Natural killer cell (primary cell): ENCODE data around the gene TDRD6. TPM values are rescaled to one million over a fixed set of nuclear protein-coding genes. Genes with fewer than 3 reads are reported as not detected.

ENCODE experiments used
- ATAC-seq, 3 donors: fragments of 150-1000 bp in 2 of 3; fragments of 200-7000 bp in 1 of 3; cut with Tn5 transposase; 1 replicate in 1 of 3; 2 replicates in 2 of 3; pipeline ENCODE4 v1.10.0; 2021; ENCODE audit warnings: mild to moderate bottlenecking in 2 of 3, moderate library complexity in 2 of 3
- DNase-seq, 2 donors: peaks; one replicate each; pipeline versions ENCODE4 v3.0.0 to v3.0.0-alpha.2; 2013 to 2021; ENCODE audit warnings: mixed read lengths in 1 of 2
- H3K27ac ChIP-seq: one replicate; pipeline ENCODE4 v1.5.1; 2013; ENCODE audit warnings: mild to moderate bottlenecking, low read length
- H3K27me3 ChIP-seq: one replicate; pipeline ENCODE4 v1.6.1; 2013; ENCODE audit warnings: low read length; ENCODE audit not compliant: control insufficient read depth, insufficient read depth
- H3K36me3 ChIP-seq: one replicate; pipeline ENCODE4 v1.6.1; 2013; ENCODE audit warnings: low read length; ENCODE audit not compliant: control insufficient read depth, insufficient read depth
- H3K4me1 ChIP-seq: one replicate; pipeline ENCODE4 v1.6.1; 2013; ENCODE audit warnings: low read length; ENCODE audit not compliant: control insufficient read depth, insufficient read depth
- H3K4me3 ChIP-seq: one replicate; pipeline ENCODE4 v1.5.1; 2013; ENCODE audit warnings: low read length
- H3K9me3 ChIP-seq: one replicate; pipeline ENCODE4 v1.6.1; 2013; ENCODE audit warnings: low read length; ENCODE audit not compliant: control insufficient read depth, insufficient read depth
- H3K27ac Mint-ChIP-seq, 2 donors: one replicate each; pipeline ENCODE4 v1.8.0; 2022; ENCODE audit warnings: mild to moderate bottlenecking in 2 of 2, mixed read lengths in 2 of 2, moderate library complexity in 1 of 2
- H3K27me3 Mint-ChIP-seq, 2 donors: one replicate each; pipeline ENCODE4 v1.8.0; 2022; ENCODE audit warnings: low read depth in 2 of 2, mixed read lengths in 2 of 2
- H3K36me3 Mint-ChIP-seq: one replicate; pipeline ENCODE4 v1.8.0; 2022; ENCODE audit warnings: mixed read lengths
- H3K4me1 Mint-ChIP-seq, 2 donors: one replicate each; pipeline ENCODE4 v1.8.0; 2022; ENCODE audit warnings: mixed read lengths in 2 of 2
- H3K4me3 Mint-ChIP-seq: one replicate; pipeline ENCODE4 v1.8.0; 2022; ENCODE audit warnings: mild to moderate bottlenecking, moderate library complexity, mixed read lengths
- H3K9me3 Mint-ChIP-seq, 2 donors: one replicate each; pipeline ENCODE4 v1.8.0; 2022; ENCODE audit warnings: mixed read lengths in 2 of 2
- WGBS: methylation state at CpG from one replicate; pipeline ENCODE4 v1.1.7; 2013; ENCODE audit warnings: missing lambda C conversion rate; ENCODE audit not compliant: insufficient coverage; 5-methylcytosine and 5-hydroxymethylcytosine counted together
- intact Hi-C: fragments of 100-400 bp; cut with micrococcal nuclease; formaldehyde crosslinking; loops from one replicate; pipeline ENCODE4 v1.14.2; 2022
- total RNA-seq, 4 donors: library from RNA; stranded (reverse); fragments of 120-200 nt in 1 of 4; gene quantifications; one replicate each; pipeline versions ENCODE4 v1.2.3 to v1.2.4, GENCODE V29; 2013 to 2022
- TF ChIP-seq, protein P1 (sequence below): fragments of 200-600 bp; IDR thresholded peaks from one replicate; pipeline ENCODE4 v1.8.0; 2022; ENCODE audit warnings: antibody characterized with exemption

TDRD6 gene
- total RNA-seq, 3 donors from 2014 or later (not counting 1 experiment from before 2014, with no cell fraction given): not detected

GRCh38 chr6:46690141-46690755, 2.6 kb downstream of the TDRD6 start:
- ATAC-seq (no peak), DNase-seq (no peak)
- Histone ChIP-seq H3K4me1 (no peaks in the 10 kb centered on the region), H3K27ac (no peak overlapping the region), H3K9me3 (no peaks in the 10 kb centered on the region), H3K4me3 (no peak overlapping the region), H3K36me3 (no peaks in the 10 kb centered on the region), H3K27me3 (no peaks in the 10 kb centered on the region)
- TF ChIP-seq, protein P1, sequence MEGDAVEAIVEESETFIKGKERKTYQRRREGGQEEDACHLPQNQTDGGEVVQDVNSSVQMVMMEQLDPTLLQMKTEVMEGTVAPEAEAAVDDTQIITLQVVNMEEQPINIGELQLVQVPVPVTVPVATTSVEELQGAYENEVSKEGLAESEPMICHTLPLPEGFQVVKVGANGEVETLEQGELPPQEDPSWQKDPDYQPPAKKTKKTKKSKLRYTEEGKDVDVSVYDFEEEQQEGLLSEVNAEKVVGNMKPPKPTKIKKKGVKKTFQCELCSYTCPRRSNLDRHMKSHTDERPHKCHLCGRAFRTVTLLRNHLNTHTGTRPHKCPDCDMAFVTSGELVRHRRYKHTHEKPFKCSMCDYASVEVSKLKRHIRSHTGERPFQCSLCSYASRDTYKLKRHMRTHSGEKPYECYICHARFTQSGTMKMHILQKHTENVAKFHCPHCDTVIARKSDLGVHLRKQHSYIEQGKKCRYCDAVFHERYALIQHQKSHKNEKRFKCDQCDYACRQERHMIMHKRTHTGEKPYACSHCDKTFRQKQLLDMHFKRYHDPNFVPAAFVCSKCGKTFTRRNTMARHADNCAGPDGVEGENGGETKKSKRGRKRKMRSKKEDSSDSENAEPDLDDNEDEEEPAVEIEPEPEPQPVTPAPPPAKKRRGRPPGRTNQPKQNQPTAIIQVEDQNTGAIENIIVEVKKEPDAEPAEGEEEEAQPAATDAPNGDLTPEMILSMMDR: no peak
- 93% methylated on average over 1 of the region's 2 CpGs for WGBS
- Mint-ChIP-seq H3K36me3 (no peaks in the 10 kb centered on the region), H3K27me3 (peaks cover 9 to 24% of the 10 kb centered on the region in 2 donors), H3K4me3 (no peak overlapping the region), H3K9me3 (no peaks in the 10 kb centered on the region), H3K4me1 (no peaks in the 10 kb centered on the region), H3K27ac (no peak overlapping the region)
- intact Hi-C loops: no loop called here

DNA sequence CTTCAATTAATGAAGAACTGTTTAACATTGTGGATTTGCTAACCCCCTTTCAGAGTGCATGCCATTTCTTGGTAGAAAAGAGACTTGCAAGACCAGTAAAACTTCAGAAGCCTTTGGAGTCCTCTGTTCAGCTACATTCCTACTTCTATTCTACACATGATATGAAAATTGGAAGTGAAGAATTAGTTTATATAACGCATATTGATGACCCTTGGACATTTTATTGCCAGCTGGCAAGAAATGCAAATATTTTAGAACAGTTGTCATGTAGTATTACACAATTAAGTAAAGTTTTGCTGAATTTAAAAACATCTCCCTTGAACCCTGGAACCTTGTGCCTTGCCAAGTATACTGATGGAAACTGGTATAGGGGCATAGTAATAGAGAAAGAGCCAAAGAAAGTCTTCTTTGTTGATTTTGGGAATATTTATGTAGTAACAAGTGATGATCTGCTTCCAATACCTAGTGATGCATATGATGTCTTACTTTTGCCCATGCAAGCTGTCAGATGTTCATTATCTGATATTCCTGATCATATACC, 3.3 kb downstream of the TDRD6 start:
- Histone ChIP-seq H3K27ac (no peak overlapping the region), H3K27me3 (no peaks in the 10 kb centered on the region), H3K4me1 (no peaks in the 10 kb centered on the region), H3K9me3 (no peaks in the 10 kb centered on the region), H3K36me3 (no peaks in the 10 kb centered on the region), H3K4me3 (no peak overlapping the region)
- ATAC-seq (no peak), DNase-seq (no peak)
- no peaks in the 10 kb centered on the region for H3K4me1 Mint-ChIP-seq
- no peaks in the 10 kb centered on the region for H3K9me3 Mint-ChIP-seq
- no peaks in the 10 kb centered on the region for H3K36me3 Mint-ChIP-seq
- intact Hi-C loops: no loop called here
- TF ChIP-seq, protein P1: no peak
- H3K27ac Mint-ChIP-seq: no peak overlapping the region
- no CpG with 5 or more reads among the region's 1 CpG for WGBS
- H3K4me3 Mint-ChIP-seq: no peak overlapping the region
- peaks cover 11 to 24% of the 10 kb centered on the region in 2 donors for H3K27me3 Mint-ChIP-seq

GRCh38 chr6:46699970-46700369, 12.3 kb downstream of the TDRD6 start:
- WGBS: no CpG with 5 or more reads among the region's 1 CpG
- intact Hi-C loops: no loop called here

More at GRCh38 chr6:46699970-46700369, 12.3 kb downstream of the TDRD6 start:
- no peaks in the 10 kb centered on the region for H3K4me1 ChIP-seq
- no peak overlapping the region for H3K27ac ChIP-seq
- no peaks in the 10 kb centered on the region for H3K36me3 Mint-ChIP-seq
- no peaks in the 10 kb centered on the region for H3K9me3 ChIP-seq
- H3K27me3 ChIP-seq: peaks cover 9% of the 10 kb centered on the region
- ATAC-seq (no peak), DNase-seq (no peak)
- no peaks in the 10 kb centered on the region for H3K4me1 Mint-ChIP-seq
- H3K9me3 Mint-ChIP-seq: no peaks in the 10 kb centered on the region
- peaks cover 15 to 31% of the 10 kb centered on the region in 2 donors for H3K27me3 Mint-ChIP-seq
- TF ChIP-seq, protein P1: no peak
- H3K36me3 ChIP-seq: no peaks in the 10 kb centered on the region
- no peak overlapping the region for H3K4me3 Mint-ChIP-seq
- no peak overlapping the region for H3K4me3 ChIP-seq
- H3K27ac Mint-ChIP-seq: no peak overlapping the region
